HCT116 (cell line): ENCODE measurements around the gene PLXNC1. TPM values are rescaled to one million over a fixed set of nuclear protein-coding genes. Genes with fewer than 3 reads are reported as not detected.

Experiments used
- ATAC-seq: fragments of 200-7000 bp; cut with Tn5 transposase; 2 replicates; pipeline ENCODE4 v1.9.1; 2020; ENCODE audit warnings: mild to moderate bottlenecking, moderate library complexity
- BruUV-seq: library from RNA; stranded (reverse); fragments of 400-500 nt; replicated peaks from 2 replicates; lab custom pipeline; 2021; lab: Mats Ljungman, UMichigan
- CTCF ChIA-PET: fragments of 300-600 bp; sonication (Branson Sonifier 250); formaldehyde crosslinking; loops from one replicate; lab custom pipeline; 2021; ENCODE audit warnings: antibody characterized with exemption; lab: Charles Lee
- POLR2A ChIA-PET: fragments of 300-600, 350-600 bp; sonication (Branson Sonifier 250); formaldehyde crosslinking; loops from one replicate; lab custom pipeline; 2021; ENCODE audit warnings: antibody characterized with exemption; lab: Charles Lee
- RAD21 ChIA-PET, 2 experiments: fragments of 300-600 bp; sonication (Branson Sonifier 250); formaldehyde crosslinking; loops; one replicate each; lab custom pipeline; 2023; ENCODE audit warnings: low total read pairs in 2 of 2; ENCODE audit not compliant: uncharacterized antibody in 2 of 2, unreplicated experiment in 2 of 2, low non-redundant PET in 1 of 2; lab: Charles Lee
- DNase-seq: peaks from one replicate; pipeline ENCODE4 v3.0.0-alpha.2; 2010; ENCODE audit warnings: low read depth, low spot score
- H2AFZ ChIP-seq: fragments of 200-600 bp; shearing (Covaris generic), sonication (generic); 2 replicates; pipeline ENCODE4 v1.6.1; 2017; ENCODE audit warnings: low read depth, mixed run types, mixed read lengths, antibody characterized with exemption, low read length; ENCODE audit not compliant: poor library complexity, severe bottlenecking
- H3K27ac ChIP-seq: 2 replicates; pipeline ENCODE4 v1.5.1; 2012; ENCODE audit warnings: low read depth, low read length
- H3K27me3 ChIP-seq: fragments of 200-600 bp; sonication (generic); 2 replicates; pipeline ENCODE4 v1.6.1; 2016; ENCODE audit warnings: mixed run types, low read length, mixed read lengths; ENCODE audit not compliant: insufficient read depth
- H3K36me3 ChIP-seq, 2 experiments: fragments of 200-500 bp in 1 of 2; fragments of 200-600 bp in 1 of 2; sonication (Bioruptor generic) in 1 of 2; sonication (generic) in 1 of 2; 2 replicates each; pipeline versions ENCODE4 v1.5.1 to v1.6.1; 2014 to 2016; ENCODE audit warnings: low read length in 2 of 2, inconsistent platforms in 1 of 2, mixed read lengths in 1 of 2, mixed run types in 1 of 2; ENCODE audit not compliant: insufficient read depth in 2 of 2, control insufficient read depth in 1 of 2
- H3K4me1 ChIP-seq, 2 experiments: fragments of 200-600 bp in 1 of 2; sonication (generic) in 1 of 2; 2 replicates each; pipeline versions ENCODE4 v1.5.1 to v1.6.1; 2012 to 2017; ENCODE audit warnings: low read length in 2 of 2, inconsistent platforms in 1 of 2, mild to moderate bottlenecking in 1 of 2, mixed read lengths in 1 of 2, mixed run types in 1 of 2, moderate library complexity in 1 of 2; ENCODE audit not compliant: insufficient read depth in 2 of 2, control insufficient read depth in 1 of 2
- H3K4me2 ChIP-seq: fragments of 200-600 bp; sonication (generic); 2 replicates; pipeline ENCODE4 v1.6.1; 2017; ENCODE audit warnings: mixed run types, low read length, mixed read lengths
- H3K4me3 ChIP-seq, 2 experiments: fragments of 200-600 bp in 1 of 2; sonication (generic) in 1 of 2; replicated peaks in 1 of 2; 2 replicates each; pipeline ENCODE4 v1.5.1; 2011 to 2016; ENCODE audit warnings: low read length in 2 of 2, control low read depth in 1 of 2, low read depth in 1 of 2, mild to moderate bottlenecking in 1 of 2, mixed read lengths in 1 of 2, mixed run types in 1 of 2
- H3K79me2 ChIP-seq: fragments of 200-600 bp; sonication (generic); 2 replicates; pipeline ENCODE4 v1.6.1; 2017; ENCODE audit warnings: mild to moderate bottlenecking, mixed run types, low read length, moderate library complexity, mixed read lengths; ENCODE audit not compliant: insufficient read depth
- H3K9ac ChIP-seq: fragments of 200-600 bp; sonication (generic); 2 replicates; pipeline ENCODE4 v1.6.1; 2016; ENCODE audit warnings: low read length, mixed read lengths
- H3K9me2 ChIP-seq: fragments of 200-600 bp; sonication (generic), shearing (Covaris generic); 2 replicates; pipeline ENCODE4 v1.6.1; 2017; ENCODE audit warnings: mixed run types, mild to moderate bottlenecking, moderate library complexity; ENCODE audit not compliant: insufficient read depth
- H3K9me3 ChIP-seq, 2 experiments: fragments of 200-500 bp in 1 of 2; fragments of 200-600 bp in 1 of 2; sonication (Bioruptor generic) in 1 of 2; sonication (generic) in 1 of 2; 2 replicates each; pipeline ENCODE4 v1.6.1; 2014 to 2017; ENCODE audit warnings: low read length in 2 of 2, mixed read lengths in 2 of 2, inconsistent platforms in 1 of 2, low read depth in 1 of 2, mild to moderate bottlenecking in 1 of 2, mixed run types in 1 of 2, moderate library complexity in 1 of 2; ENCODE audit not compliant: control insufficient read depth in 1 of 2, insufficient read depth in 1 of 2
- H4K20me1 ChIP-seq: fragments of 200-600 bp; sonication (generic), shearing (Covaris generic); 2 replicates; pipeline ENCODE4 v1.6.1; 2017; ENCODE audit warnings: mixed run types, mild to moderate bottlenecking, moderate library complexity; ENCODE audit not compliant: insufficient read depth
- EZH2phosphoT487 ChIP-seq: fragments of 200-600 bp; IDR thresholded peaks from 2 replicates; pipeline ENCODE4 v1.6.1; 2018; ENCODE audit warnings: antibody characterized with exemption, borderline replicate concordance
- FOSL1 ChIP-seq: IDR thresholded peaks from 2 replicates; pipeline ENCODE4 v1.6.1; 2012; ENCODE audit warnings: low read depth
- JUND ChIP-seq: IDR thresholded peaks from 2 replicates; pipeline ENCODE4 v1.6.1; 2012
- POLR2A ChIP-seq: IDR thresholded peaks from 2 replicates; pipeline ENCODE4 v1.7.0; 2011; ENCODE audit warnings: borderline replicate concordance; ENCODE audit not compliant: insufficient read depth, insufficient read length; ENCODE audit errors: extremely low read depth
- POLR2AphosphoS5 ChIP-seq: IDR thresholded peaks from 2 replicates; pipeline ENCODE4 v1.6.1; 2011; ENCODE audit warnings: mild to moderate bottlenecking, low read depth, low read length, moderate library complexity
- REST ChIP-seq: IDR thresholded peaks from 2 replicates; pipeline ENCODE4 v1.6.1; 2012; ENCODE audit warnings: low read depth
- SIN3A ChIP-seq: IDR thresholded peaks from 2 replicates; pipeline ENCODE4 v1.6.1; 2012; ENCODE audit warnings: low read depth
- SP1 ChIP-seq: IDR thresholded peaks from 2 replicates; pipeline ENCODE4 v1.6.1; 2012; ENCODE audit warnings: low read depth
- SRF ChIP-seq: IDR thresholded peaks from 2 replicates; pipeline ENCODE4 v1.6.1; 2012; ENCODE audit warnings: low read depth
- TCF7L2 ChIP-seq: IDR thresholded peaks from 2 replicates; pipeline ENCODE4 v1.7.0; 2011; ENCODE audit warnings: borderline replicate concordance, inconsistent platforms; ENCODE audit not compliant: insufficient read depth, insufficient read length; ENCODE audit errors: extremely low read depth
- YY1 ChIP-seq: IDR thresholded peaks from 2 replicates; pipeline ENCODE4 v1.6.1; 2011; ENCODE audit warnings: low read length, low read depth, moderate library complexity, mild to moderate bottlenecking; ENCODE audit not compliant: insufficient replicate concordance; ENCODE audit errors: extremely low read depth
- ZFX ChIP-seq: fragments of 450-650 bp; IDR thresholded peaks from 2 replicates; pipeline ENCODE4 v1.6.1; 2017
- ZNF274 ChIP-seq: fragments of 200-500 bp; sonication (Bioruptor generic); IDR thresholded peaks from 2 replicates; pipeline ENCODE4 v1.6.1; 2014; ENCODE audit warnings: mild to moderate bottlenecking, low read depth, low read length, inconsistent platforms
- intact Hi-C: fragments of 100-400 bp; cut with micrococcal nuclease; formaldehyde crosslinking; loops from 2 replicates; pipeline ENCODE4 v1.10.0; 2022
- total RNA-seq: library from RNA; stranded (reverse); gene quantifications from one replicate; pipeline ENCODE4 v1.2.1, GENCODE V29; 2021; ENCODE audit not compliant: unreplicated experiment
- TF ChIP-seq, protein P1 (sequence below): IDR thresholded peaks from 2 replicates; pipeline ENCODE4 v1.6.1; 2012

The PLXNC1 gene
- total RNA-seq, 1 experiment from 2014 or later: 0.25 TPM

- H3K79me2 ChIP-seq: no peaks in the 10 kb centered on the region
- no peak overlapping the region for H3K4me3 ChIP-seq
- no peak overlapping the region for H2AFZ ChIP-seq
- intact Hi-C loops: no loop called here
- no peaks in the 10 kb centered on the region for H3K4me1 ChIP-seq
- H3K9me2 ChIP-seq: no peaks in the 10 kb centered on the region
- H3K4me2 ChIP-seq: no peak overlapping the region
- DNase-seq: no peak
- peaks cover 0 to 14% of the 10 kb centered on the region in 2 experiments; a peak in 2 of 4 replicates for H3K9me3 ChIP-seq
- H3K27me3 ChIP-seq: no peaks in the 10 kb centered on the region
- no peaks in the 10 kb centered on the region for H4K20me1 ChIP-seq
- TF ChIP-seq SIN3A: no peak
- no peak for TF ChIP-seq SP1
- TF ChIP-seq POLR2A: no peak
- TF ChIP-seq POLR2AphosphoS5: no peak
- no peak for TF ChIP-seq SRF
- TF ChIP-seq REST: no peak
- no peak for TF ChIP-seq FOSL1
- ChIA-PET POLR2A (no interaction called here), CTCF (no interaction called here), RAD21 (no interaction called here)
- no peak overlapping the region for H3K27ac ChIP-seq
- peaks cover 0 to 19% of the 10 kb centered on the region in 2 experiments; a peak in 2 of 4 replicates for H3K36me3 ChIP-seq
- ATAC-seq: no peak
- BruUV-seq: no TSS peak
- H3K9ac ChIP-seq: no peak overlapping the region
These were observed 171.7 kb downstream of the PLXNC1 start for GRCh38 chr12:94320109-94320508.

GRCh38 chr12:94322346-94322745 is 174.0 kb downstream of the PLXNC1 start:
- Histone ChIP-seq H2AFZ (no peak overlapping the region), H3K79me2 (no peaks in the 10 kb centered on the region), H4K20me1 (no peaks in the 10 kb centered on the region), H3K4me1 (no peaks in the 10 kb centered on the region), H3K9ac (no peak overlapping the region), H3K9me2 (no peaks in the 10 kb centered on the region), H3K4me2 (no peak overlapping the region), H3K36me3 (peaks cover 0 to 19% of the 10 kb centered on the region in 2 experiments; a peak in 2 of 4 replicates), H3K27me3 (no peaks in the 10 kb centered on the region), H3K27ac (no peak overlapping the region), H3K9me3 (peaks cover 0 to 14% of the 10 kb centered on the region in 2 experiments; a peak in 2 of 4 replicates), H3K4me3 (no peak overlapping the region)
- RAD21 ChIA-PET: no interaction called here
- intact Hi-C loops: no loop called here
- CTCF ChIA-PET: no interaction called here
- ATAC-seq (no peak), DNase-seq (no peak)
- BruUV-seq: no TSS peak
- POLR2A ChIA-PET: no interaction called here
- TF ChIP-seq SP1 (no peak), ZFX (no peak), JUND (no peak), EZH2phosphoT487 (no peak), YY1 (no peak), POLR2A (no peak), REST (no peak), TCF7L2 (no peak), ZNF274 (no peak)
- TF ChIP-seq, protein P1, sequence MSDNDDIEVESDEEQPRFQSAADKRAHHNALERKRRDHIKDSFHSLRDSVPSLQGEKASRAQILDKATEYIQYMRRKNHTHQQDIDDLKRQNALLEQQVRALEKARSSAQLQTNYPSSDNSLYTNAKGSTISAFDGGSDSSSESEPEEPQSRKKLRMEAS: no peak
